ENCODE measurements around the gene ZNF687.

ZNF687 gene, protein sequence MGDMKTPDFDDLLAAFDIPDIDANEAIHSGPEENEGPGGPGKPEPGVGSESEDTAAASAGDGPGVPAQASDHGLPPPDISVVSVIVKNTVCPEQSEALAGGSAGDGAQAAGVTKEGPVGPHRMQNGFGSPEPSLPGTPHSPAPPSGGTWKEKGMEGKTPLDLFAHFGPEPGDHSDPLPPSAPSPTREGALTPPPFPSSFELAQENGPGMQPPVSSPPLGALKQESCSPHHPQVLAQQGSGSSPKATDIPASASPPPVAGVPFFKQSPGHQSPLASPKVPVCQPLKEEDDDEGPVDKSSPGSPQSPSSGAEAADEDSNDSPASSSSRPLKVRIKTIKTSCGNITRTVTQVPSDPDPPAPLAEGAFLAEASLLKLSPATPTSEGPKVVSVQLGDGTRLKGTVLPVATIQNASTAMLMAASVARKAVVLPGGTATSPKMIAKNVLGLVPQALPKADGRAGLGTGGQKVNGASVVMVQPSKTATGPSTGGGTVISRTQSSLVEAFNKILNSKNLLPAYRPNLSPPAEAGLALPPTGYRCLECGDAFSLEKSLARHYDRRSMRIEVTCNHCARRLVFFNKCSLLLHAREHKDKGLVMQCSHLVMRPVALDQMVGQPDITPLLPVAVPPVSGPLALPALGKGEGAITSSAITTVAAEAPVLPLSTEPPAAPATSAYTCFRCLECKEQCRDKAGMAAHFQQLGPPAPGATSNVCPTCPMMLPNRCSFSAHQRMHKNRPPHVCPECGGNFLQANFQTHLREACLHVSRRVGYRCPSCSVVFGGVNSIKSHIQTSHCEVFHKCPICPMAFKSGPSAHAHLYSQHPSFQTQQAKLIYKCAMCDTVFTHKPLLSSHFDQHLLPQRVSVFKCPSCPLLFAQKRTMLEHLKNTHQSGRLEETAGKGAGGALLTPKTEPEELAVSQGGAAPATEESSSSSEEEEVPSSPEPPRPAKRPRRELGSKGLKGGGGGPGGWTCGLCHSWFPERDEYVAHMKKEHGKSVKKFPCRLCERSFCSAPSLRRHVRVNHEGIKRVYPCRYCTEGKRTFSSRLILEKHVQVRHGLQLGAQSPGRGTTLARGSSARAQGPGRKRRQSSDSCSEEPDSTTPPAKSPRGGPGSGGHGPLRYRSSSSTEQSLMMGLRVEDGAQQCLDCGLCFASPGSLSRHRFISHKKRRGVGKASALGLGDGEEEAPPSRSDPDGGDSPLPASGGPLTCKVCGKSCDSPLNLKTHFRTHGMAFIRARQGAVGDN

DNA sequence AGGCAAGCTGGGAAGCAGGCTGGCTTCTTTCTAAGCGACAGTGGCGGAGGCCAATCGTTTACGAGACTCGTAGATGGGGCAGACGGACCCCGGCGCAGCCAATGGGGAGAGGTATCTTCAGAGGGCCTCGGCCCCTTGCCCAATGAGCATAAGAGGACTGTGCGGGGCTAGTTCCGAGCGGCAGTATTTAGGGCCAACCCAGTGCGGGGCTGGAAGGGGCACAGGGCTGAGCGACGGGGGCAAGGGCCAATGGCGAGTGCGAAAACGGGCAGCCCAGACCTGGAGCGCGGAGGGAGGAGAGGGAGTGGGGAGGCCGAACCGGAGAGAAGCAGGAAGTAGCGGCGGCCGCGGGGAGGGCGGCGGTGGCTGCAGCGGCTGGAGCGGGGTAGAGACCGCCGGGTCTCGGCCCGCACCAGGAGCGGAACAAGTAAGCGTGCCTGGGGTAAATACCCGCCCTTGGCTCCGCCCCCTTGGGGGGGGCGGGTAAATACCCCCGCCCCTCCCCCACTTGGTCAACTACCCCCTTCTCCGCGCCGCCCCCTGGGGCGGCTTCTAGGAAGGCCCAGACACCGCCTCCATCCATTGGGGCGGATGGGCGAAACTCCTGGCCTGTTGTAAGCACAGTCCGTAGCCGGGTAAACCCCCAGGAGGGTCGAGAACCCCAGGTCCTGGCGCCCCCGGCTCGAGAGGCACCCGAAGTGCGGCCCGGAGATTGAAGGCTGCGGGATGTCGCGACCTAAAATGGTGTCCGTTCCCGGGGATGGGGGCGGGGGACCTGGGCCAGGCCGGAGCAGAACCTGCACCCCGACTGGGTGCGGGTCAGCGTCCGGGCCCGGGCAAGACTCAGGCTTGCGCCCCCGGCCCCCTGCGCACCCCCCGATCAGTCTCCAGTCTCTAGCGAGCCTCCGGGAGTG is at the start of gene ZNF687:
ZNF687 (plus strand) TSS at position 331 of the 914 bp plus-strand sequence. CDS start 3,993 bp downstream, outside the sequence.
- FAIRE-seq (peak; percentile 88), DNase-seq (ENCODE audit: insufficient read length, low spot score) (peak; percentile 99)

DNA sequence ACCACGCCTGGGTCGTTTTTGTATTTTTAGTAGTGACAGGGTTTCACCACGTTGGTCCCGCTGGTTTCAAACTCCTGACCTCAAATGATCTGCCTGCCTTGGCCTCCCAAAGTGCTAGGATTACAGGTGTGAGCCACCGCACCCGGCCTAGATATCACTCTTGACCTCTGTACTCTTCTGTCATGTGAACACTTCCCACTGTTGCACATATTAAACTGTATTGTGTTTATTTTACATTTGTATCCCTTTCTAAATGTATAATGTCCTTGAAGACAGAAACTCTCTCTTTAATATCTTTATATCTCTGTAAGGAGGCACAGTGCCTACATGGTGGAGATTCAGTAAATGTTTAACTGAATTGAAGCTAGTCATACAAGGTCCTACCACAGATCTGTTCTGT is 46.9 kb upstream of the ZNF687 start:
- FAIRE-seq = no peak
- DNase-seq (ENCODE audit: insufficient read length, low spot score) = no peak

DNA sequence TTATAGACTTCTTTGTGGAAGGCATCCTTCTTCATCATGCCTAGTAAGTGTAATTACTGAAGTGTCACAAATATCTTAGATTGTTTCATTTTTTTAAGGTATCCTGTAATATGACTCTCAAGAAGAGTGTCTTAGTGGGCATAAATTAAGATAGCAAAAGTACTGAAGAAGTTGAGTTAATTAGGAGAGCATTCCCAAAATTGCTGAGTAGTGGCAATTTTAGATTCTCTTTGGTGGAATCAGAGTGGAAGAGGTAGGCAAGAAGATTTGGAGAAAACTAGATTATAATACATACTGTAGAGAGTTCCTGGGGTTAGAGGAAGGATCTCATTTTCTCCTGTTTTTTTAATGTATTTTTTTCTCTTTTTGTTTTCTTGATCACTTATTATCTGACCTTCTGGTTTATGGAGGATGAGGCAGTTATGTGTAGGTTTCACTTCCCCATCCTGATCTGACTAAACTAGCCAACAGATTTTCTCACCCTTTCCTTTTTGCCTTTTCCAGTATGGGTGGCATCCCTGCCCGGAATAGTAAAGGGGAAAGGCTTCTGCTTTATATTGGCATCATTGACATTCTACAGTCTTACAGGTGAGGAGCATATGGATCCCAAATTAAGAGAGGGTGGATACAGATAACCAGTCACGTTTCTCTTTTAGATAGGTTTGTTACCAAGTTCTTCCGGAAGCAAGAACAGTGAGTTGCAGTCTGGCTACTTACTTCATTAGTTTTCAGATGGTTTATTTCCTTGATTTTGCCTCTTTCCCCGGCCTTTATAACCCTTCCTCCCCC is 44.2 kb upstream of the ZNF687 start:
- DNase-seq (ENCODE audit: insufficient read length, low spot score) = no peak
- FAIRE-seq = no peak

DNA sequence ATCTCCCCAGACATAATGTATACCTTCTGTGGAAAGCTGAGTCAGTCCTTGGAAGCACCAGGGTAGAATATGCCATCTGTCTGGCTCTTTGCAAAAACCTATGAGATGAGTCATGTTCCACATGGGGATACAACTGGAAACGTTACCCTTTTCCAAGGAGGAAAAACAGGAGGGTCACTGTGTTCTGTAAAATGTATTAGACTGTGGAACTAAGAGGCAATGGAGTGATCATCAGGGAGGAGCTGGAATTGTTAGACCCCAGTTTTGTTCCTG is 43.7 kb upstream of the ZNF687 start:
- FAIRE-seq (no peak), DNase-seq (ENCODE audit: insufficient read length, low spot score) (no peak)

DNA sequence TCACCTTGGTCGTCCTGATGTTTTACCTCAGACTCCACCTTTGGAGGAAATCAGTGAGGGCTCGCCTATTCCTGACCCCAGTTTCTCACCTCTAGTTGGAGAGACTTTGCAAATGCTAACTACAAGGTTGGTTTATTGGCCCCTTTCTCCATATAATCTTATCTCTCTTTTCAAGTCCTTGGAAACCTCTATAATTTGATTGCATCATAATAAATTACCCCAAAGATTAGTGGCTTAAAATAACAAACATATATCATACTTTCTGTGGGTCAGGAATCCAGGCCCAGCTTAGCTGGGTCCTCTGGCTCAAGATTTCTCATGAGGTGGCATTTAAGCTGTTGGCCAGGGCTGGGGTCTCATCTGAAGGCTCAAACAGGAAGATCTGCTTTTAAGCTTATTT is 39.7 kb upstream of the ZNF687 start:
- DNase-seq (ENCODE audit: insufficient read length, low spot score) (no peak), FAIRE-seq (no peak)

DNA sequence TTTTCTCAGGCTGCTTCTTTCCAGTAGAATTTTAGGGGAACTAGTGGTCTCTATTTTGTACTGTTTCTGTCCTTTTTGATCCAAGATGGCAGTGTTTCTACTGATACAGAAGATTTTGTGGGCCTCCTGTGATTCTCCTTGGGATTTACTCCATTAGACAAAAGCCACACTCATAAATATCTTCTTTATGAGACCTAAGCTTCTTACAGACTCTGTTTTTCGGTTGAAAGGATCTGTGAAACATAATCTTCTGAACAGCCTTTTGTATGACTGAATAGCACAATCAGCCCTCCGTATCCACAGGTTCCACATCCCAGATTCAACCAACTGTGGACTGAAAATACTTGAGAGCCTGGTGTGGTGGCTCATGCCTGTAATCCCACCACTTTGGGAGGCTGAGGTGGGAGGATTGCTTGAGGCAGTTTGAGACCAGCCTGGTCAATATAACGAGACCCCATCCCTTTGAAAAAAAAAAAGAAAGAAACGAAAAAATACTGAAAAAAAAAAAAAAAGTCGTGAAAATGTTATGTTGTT is 38.3 kb upstream of the ZNF687 start:
- FAIRE-seq (no peak), DNase-seq (ENCODE audit: insufficient read length, low spot score) (no peak)

DNA sequence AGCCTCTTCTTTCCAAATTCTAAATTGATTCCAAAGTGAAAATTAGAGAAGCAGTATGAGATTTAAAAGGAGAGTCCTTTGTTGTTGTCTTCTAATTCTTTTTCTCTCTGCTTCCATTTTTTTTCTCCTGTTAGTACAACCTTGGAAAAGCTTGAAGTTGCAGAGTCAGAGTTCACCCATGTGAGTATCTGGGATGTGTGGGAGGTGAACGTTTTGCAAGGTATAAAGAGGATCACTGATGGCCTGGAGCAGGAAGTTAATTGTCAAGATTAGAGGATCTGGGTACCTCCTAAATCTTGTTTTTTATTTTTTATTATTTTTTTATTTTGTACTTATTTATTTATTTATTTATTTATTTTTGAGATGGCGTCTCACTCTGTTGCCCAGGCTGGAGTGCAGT is 35.3 kb upstream of the ZNF687 start:
- FAIRE-seq = no peak

DNA sequence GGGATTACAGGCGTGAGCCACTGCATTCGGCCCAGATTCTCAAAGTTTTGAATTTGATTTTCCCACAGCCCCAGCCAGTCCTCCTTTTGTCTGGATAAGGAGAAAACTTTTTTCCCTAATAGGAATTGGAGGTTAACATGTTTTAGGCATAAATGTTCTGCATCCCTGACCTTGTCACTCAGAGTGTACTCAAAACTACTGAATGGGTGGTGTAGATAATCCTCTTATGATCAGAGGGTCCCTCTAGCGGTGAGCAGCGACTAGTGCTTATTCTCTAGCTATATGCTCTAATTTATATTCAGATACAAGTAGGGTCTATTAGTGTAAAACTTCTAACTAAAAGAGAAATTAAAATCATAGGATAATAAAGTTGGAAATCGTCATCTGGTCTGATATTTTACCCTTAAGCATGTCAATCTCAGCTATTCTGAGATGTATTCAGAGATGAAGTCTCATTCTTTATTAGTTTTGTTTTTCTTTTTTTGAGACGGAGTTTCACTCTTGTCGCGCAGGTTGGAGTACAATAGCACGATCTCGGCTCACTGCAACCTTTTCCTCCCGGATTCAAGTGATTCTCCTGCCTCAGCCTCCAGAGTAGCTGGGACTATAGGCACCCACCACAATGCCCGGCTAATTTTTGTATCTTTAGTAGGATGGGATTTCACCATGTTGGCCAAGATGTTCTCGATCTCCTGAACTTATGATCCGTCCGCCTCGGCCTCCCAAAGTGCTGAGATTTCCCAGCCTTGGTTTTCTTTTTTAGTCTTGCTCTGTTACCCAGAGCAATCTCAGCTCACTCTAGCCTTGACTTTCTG is 30.2 kb upstream of the ZNF687 start:
- peak; percentile 74 for DNase-seq (ENCODE audit: insufficient read length, low spot score)
- FAIRE-seq = no peak

More for the DNA sequence above, 35.3 kb upstream of the ZNF687 start:
- DNase-seq (ENCODE audit: insufficient read length, low spot score) = no peak

DNA sequence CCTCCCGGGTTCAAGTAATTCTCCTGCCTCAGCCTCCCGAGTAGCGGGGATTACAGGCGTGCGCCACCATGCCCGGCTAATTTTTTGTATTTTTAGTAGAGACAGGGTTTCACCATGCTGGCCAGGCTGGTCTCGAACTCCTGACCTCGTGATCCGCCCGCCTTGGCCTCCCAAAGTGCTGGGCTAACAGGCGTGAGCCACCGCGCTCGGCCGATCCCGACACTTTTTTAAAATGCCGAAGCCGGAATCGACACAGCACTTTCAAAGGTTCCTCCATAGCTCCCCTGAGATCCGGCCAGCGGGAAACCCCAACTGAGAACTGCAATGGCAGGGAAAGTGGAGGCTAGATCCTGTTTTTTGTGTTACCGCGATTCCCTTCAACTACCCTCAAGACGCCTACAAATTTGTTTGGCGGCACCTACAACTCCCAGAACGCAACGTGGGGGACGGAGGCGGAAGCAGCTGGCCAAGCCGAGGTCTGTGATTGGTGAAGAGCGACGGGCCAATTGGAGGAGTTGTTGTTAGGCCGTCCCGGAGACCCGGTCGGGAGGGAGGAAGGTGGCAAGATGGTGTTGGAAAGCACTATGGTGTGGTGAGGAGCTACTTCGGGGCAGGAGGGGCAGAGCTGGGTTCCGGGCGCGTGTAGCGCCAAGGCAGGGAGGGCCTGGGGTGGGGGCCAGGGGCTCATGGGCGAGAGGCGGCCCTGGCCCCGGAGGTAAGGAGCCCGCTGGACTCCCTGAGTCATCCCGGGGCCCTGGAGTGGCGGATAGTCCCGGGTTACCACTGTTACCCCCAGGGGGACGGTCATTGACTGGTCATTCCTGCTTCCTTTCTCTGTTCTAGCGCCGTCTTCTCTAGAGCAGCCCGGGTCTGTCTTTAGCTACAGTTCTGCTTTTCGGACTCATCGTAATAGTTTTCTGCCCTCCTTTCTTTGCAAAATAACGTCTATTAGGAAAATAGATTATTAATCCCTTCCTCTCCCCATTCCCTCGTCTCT is 27.6 kb upstream of the ZNF687 start, which contains the start of gene PSMD4:
PSMD4 (plus strand) TSS at position 518 of the 997 bp plus-strand sequence; CDS start at position 567, 49 bp downstream.
- DNase-seq (ENCODE audit: insufficient read length, low spot score) (peak; percentile 98), FAIRE-seq (peak; percentile 81)

DNA sequence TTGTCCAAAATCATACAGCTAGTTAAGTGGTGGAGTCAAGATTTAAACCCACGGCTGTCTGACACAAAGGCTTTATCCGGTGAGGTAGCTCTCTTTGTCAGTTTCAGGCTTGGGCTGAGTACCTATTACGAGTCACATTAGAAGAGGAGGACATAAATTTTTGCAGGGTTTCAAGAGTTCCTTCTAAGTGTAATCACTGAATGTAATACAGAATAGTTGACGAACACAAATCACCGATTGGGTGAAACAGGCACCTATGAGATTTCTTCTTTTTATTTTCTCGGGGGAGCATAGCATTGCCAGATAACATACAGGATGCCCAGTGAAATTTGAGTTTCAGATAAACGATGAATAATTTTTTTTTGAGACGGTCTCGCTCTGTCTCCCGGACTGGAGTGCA is 26.7 kb upstream of the ZNF687 start:
- DNase-seq (ENCODE audit: insufficient read length, low spot score) (no peak), FAIRE-seq (no peak)

DNA sequence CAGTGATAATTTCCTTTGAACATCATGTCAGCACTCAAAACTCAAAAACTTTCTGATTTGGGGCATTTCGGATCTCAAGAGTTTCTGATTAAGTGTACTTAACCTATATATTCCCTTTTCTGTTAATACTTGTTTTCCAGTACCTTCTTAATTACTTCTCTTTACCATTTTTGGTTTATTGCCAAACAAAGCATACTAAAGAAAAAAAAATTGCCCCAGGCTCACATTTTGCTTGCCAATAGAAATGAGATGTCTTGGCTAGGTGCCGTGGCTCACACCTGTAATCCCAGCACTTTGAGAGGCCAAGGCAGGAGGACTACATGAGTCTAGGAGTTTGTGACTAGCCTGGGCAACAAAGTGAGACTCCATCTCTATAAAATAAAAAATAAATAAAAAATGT is 22.7 kb upstream of the ZNF687 start:
- DNase-seq (ENCODE audit: insufficient read length, low spot score) (no peak), FAIRE-seq (no peak)

DNA sequence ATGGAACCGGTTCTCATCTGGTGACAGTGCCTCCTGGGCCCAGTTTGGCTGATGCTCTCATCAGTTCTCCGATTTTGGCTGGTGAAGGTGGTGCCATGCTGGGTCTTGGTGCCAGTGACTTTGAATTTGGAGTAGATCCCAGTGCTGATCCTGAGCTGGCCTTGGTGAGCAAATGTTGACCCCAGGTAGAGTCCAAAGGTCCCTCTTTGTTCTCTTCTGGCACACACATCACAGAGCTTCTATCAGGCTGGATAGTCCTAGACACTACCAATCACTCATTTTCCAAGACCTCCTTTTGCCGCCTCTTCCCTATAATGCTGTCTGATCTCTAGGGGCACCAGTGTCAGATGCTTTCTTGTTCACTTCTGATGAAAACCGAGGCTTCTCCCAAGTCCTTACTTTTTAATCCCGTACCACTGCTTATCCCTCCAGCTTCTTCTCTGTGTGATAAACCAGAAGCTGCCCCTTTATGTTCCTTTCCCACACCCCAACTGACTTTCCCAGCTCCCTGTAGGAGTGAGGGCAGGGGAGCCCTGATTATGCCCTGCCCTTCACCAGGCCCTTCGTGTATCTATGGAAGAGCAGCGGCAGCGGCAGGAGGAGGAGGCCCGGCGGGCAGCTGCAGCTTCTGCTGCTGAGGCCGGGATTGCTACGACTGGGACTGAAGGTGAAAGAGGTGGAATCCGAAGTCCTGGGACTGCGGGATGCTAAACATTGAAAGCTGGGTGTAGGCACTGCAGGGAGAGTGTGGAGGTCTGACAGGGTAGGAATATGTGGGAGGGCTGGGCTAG is 16.5 kb upstream of the ZNF687 start:
- DNase-seq (ENCODE audit: insufficient read length, low spot score) = no peak
- FAIRE-seq = no peak

DNA sequence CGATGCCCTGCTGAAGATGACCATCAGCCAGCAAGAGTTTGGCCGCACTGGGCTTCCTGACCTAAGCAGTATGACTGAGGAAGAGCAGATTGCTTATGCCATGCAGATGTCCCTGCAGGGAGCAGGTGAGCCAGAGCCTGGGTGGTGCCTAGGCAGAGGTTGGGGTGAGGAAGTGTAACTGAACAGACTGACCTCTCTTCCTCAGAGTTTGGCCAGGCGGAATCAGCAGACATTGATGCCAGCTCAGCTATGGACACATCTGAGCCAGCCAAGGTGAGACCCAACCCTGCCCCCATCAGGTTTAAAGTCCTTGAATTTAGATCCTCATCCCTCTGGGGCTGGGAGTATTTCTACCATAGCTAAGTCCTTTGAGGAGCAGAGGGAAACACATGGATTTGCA is 15.8 kb upstream of the ZNF687 start:
- FAIRE-seq (no peak), DNase-seq (ENCODE audit: insufficient read length, low spot score) (no peak)

DNA sequence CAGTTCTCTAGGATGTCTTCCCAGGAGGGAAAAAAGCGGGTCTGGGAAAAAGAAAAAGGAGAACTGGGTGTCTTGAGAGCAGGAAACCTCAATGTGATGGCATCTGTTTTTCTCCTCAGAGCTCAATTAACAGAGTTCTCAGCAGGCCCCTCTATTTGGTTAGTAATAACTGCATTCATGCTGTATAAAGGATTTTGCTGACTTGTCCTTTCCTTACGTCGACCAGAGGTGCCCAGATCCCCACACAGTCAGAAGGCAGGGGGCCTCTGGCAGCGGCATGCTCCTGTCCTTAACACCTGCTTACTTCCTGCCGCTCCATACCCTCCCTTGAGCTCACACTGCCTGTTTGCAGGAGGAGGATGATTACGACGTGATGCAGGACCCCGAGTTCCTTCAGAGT is 15.3 kb upstream of the ZNF687 start:
- FAIRE-seq (no peak), DNase-seq (ENCODE audit: insufficient read length, low spot score) (no peak)

DNA sequence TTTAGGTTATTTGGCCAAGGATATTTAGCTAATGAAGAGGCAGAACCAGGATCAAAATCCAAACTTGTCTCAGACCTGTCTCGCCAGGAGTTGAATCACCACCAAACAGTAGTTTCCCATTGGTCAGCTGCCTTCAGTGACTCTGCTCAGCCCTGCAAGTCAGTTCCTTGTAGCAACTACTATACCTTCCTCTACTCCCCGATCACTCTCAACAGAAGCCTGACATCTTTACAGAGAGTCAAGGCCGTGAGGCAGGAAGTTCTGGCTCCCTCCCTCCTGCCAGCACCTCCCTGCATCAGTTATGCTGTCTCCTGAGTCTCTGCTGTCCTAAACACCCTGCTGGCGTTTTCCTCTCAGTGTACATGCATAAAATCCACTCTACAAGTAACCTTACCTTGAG is 14.3 kb upstream of the ZNF687 start:
- FAIRE-seq = no peak
- no peak for DNase-seq (ENCODE audit: insufficient read length, low spot score)

DNA sequence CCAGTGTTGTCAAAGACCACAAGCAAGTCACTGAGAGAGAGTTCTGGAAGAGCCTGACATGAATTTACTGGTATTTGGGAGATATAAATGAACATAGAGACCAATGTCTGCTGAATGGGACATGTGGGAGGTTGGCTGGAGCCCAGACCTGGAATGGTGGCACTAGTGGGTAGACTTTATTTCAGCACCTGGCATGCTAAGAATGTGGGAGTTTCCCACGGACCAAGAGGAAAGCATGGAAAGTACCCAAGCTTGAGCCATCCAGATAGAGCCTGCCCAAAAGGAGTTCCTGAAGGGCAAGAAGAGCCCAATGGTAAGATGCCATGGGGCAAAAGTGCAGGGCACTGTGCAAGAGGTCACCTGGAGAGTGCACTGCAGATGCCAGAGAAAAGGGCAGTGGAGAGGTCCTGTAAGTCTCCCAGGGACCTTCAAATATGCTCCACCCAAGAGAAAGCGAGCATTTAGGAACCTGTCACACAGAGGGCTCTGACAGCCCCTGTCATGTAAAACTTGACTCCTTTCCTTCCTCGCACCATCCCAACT is 8.1 kb upstream of the ZNF687 start:
- DNase-seq (ENCODE audit: insufficient read length, low spot score) (no peak), FAIRE-seq (no peak)
